SK-N-SH (cell line): ENCODE data around the gene PRKCB. TPM values are rescaled to one million over a fixed set of nuclear protein-coding genes. Genes with fewer than 3 reads are reported as not detected.

ENCODE experiments used
- CTCF ChIA-PET: fragments of 300-600, 350-600 bp; formaldehyde crosslinking; extraction: SDS; loops from one replicate; lab custom pipeline; 2021; lab: Yijun Ruan, JAX
- POLR2A ChIA-PET: fragments of 350-600 bp; sonication (Branson Sonifier 250); formaldehyde crosslinking; extraction: SDS; loops from one replicate; lab custom pipeline; 2020; ENCODE audit warnings: antibody characterized with exemption, inconsistent platforms; lab: Yijun Ruan, JAX
- DNase-seq: peaks from one replicate; pipeline ENCODE4 v3.0.0; 2012
- H2AFZ ChIP-seq: fragments of 200-600 bp; sonication (generic); 2 replicates; pipeline ENCODE4 v1.8.1; 2016; ENCODE audit warnings: antibody characterized with exemption, mild to moderate bottlenecking, low read depth
- H3F3A ChIP-seq: fragments of 200-600 bp; sonication (generic); replicated peaks from 2 replicates; pipeline ENCODE3; 2016; ENCODE audit warnings: antibody characterized with exemption, mild to moderate bottlenecking; ENCODE audit not compliant: insufficient read depth
- H3K27ac ChIP-seq, 2 experiments: fragments of 200-500 bp in 1 of 2; fragments of 200-600 bp in 1 of 2; sonication (Bioruptor generic) in 1 of 2; sonication (generic), shearing (Covaris generic) in 1 of 2; 2 replicates each; pipeline versions ENCODE4 v1.5.1 to v1.6.1; 2014 to 2016; ENCODE audit warnings: low read depth in 2 of 2, inconsistent platforms in 1 of 2, low read length in 1 of 2, mild to moderate bottlenecking in 1 of 2, mixed read lengths in 1 of 2
- H3K27me3 ChIP-seq: fragments of 200-600 bp; sonication (generic), shearing (Covaris generic); 2 replicates; pipeline ENCODE4 v1.6.1; 2016; ENCODE audit warnings: mixed run types; ENCODE audit not compliant: insufficient read depth
- H3K36me3 ChIP-seq, 2 experiments: fragments of 200-500 bp in 1 of 2; fragments of 200-600 bp in 1 of 2; sonication (Bioruptor generic) in 1 of 2; sonication (generic) in 1 of 2; replicated peaks in 1 of 2; 2 replicates each; pipeline versions ENCODE3 to v1.5.1; 2014 to 2016; ENCODE audit warnings: low read length in 1 of 2, mild to moderate bottlenecking in 1 of 2; ENCODE audit not compliant: insufficient read depth in 2 of 2, control insufficient read depth in 1 of 2
- H3K4me1 ChIP-seq, 2 experiments: fragments of 200-500 bp in 1 of 2; fragments of 200-600 bp in 1 of 2; sonication (Bioruptor generic) in 1 of 2; sonication (generic), shearing (Covaris generic) in 1 of 2; 2 replicates each; pipeline versions ENCODE4 v1.5.1 to v1.6.1; 2014 to 2016; ENCODE audit warnings: low read depth in 1 of 2, low read length in 1 of 2, mixed run types in 1 of 2; ENCODE audit not compliant: insufficient read depth in 2 of 2, control insufficient read depth in 1 of 2
- H3K4me2 ChIP-seq: fragments of 200-600 bp; sonication (generic), shearing (Covaris generic); 2 replicates; pipeline ENCODE4 v1.6.1; 2017; ENCODE audit warnings: mixed run types
- H3K4me3 ChIP-seq, 2 experiments: fragments of 200-500 bp in 1 of 2; fragments of 200-600 bp in 1 of 2; sonication (Bioruptor generic) in 1 of 2; sonication (generic), shearing (Covaris generic) in 1 of 2; 2 replicates each; pipeline versions ENCODE4 v1.5.1 to v1.8.1; 2014 to 2016; ENCODE audit warnings: low read depth in 2 of 2, inconsistent platforms in 1 of 2, low read length in 1 of 2, mild to moderate bottlenecking in 1 of 2, mixed read lengths in 1 of 2, moderate library complexity in 1 of 2
- H3K79me2 ChIP-seq: fragments of 200-600 bp; sonication (generic); 2 replicates; pipeline ENCODE4 v1.8.1; 2017; ENCODE audit warnings: mild to moderate bottlenecking; ENCODE audit not compliant: insufficient read depth
- H3K9ac ChIP-seq: fragments of 200-600 bp; sonication (generic); 2 replicates; pipeline ENCODE4 v1.6.1; 2017; ENCODE audit warnings: mixed run types
- H3K9me2 ChIP-seq: fragments of 200-600 bp; sonication (generic); 2 replicates; pipeline ENCODE4 v1.6.1; 2017; ENCODE audit warnings: mixed run types
- H3K9me3 ChIP-seq: fragments of 200-600 bp; sonication (generic); 2 replicates; pipeline ENCODE4 v1.6.1; 2017; ENCODE audit warnings: mixed run types, mild to moderate bottlenecking, moderate library complexity
- H4K20me1 ChIP-seq: fragments of 200-600 bp; sonication (generic); 2 replicates; pipeline ENCODE4 v1.6.1; 2017; ENCODE audit warnings: mild to moderate bottlenecking, mixed run types; ENCODE audit not compliant: insufficient read depth
- ELF1 ChIP-seq: IDR thresholded peaks from 2 replicates; pipeline ENCODE4 v1.4.0; 2012
- FOXJ3 ChIP-seq: sonication (generic); formaldehyde crosslinking; IDR thresholded peaks from 2 replicates; pipeline ENCODE4 v1.5.1; 2020; ENCODE audit warnings: mild to moderate bottlenecking, missing genetic modification reagents
- FOXM1 ChIP-seq: IDR thresholded peaks from 2 replicates; pipeline ENCODE4 v1.4.0; 2012; ENCODE audit warnings: low read depth, mild to moderate bottlenecking
- GATA2 ChIP-seq: sonication (generic); formaldehyde crosslinking; IDR thresholded peaks from 2 replicates; pipeline ENCODE4 v1.5.0; 2020; ENCODE audit warnings: mild to moderate bottlenecking, missing genetic modification reagents
- JUND ChIP-seq: IDR thresholded peaks from 2 replicates; pipeline ENCODE4 v1.4.0; 2012
- MXI1 ChIP-seq: IDR thresholded peaks from 2 replicates; pipeline ENCODE4 v1.6.1; 2012; ENCODE audit warnings: mild to moderate bottlenecking, low read depth, low read length, improper control_type of control experiment
- NFIC ChIP-seq: IDR thresholded peaks from 2 replicates; pipeline ENCODE4 v1.4.0; 2012; ENCODE audit warnings: borderline replicate concordance
- NRF1 ChIP-seq: IDR thresholded peaks from 2 replicates; pipeline ENCODE4 v1.6.1; 2012; ENCODE audit warnings: low read depth, mild to moderate bottlenecking, low read length
- POLR2AphosphoS5 ChIP-seq: IDR thresholded peaks from 2 replicates; pipeline ENCODE4 v1.6.1; 2012; ENCODE audit warnings: low read depth, low read length
- RCOR1 ChIP-seq: fragments of 150-350 bp; IDR thresholded peaks from 2 replicates; pipeline ENCODE4 v1.6.1; 2017; ENCODE audit warnings: antibody characterized with exemption, low read length
- SMC3 ChIP-seq: IDR thresholded peaks from 2 replicates; pipeline ENCODE4 v1.6.1; 2012; ENCODE audit warnings: low read depth, low read length, improper control_type of control experiment
- TCF12 ChIP-seq: IDR thresholded peaks from 2 replicates; pipeline ENCODE4 v1.4.0; 2012
- TEAD4 ChIP-seq: IDR thresholded peaks from 2 replicates; pipeline ENCODE4 v1.4.0; 2012; ENCODE audit warnings: mild to moderate bottlenecking, borderline replicate concordance; ENCODE audit not compliant: insufficient read depth
- WGBS: methylation state at CpG from one replicate; pipeline ENCODE4 v1.1.6; 2017; ENCODE audit warnings: low lambda C conversion rate; 5-methylcytosine and 5-hydroxymethylcytosine counted together
- polyA plus RNA-seq, 3 experiments: library from polyadenylated mRNA; depleted of rRNA; stranded (reverse); fragments of >200 nt; gene quantifications; 2 replicates each; pipeline ENCODE4 v1.2.3, GENCODE V29; 2012
- TF ChIP-seq, protein P1 (sequence below): IDR thresholded peaks from 2 replicates; pipeline ENCODE4 v1.4.0; 2012; ENCODE audit warnings: low read depth, borderline replicate concordance
- TF ChIP-seq, protein P2 (sequence below): IDR thresholded peaks from 2 replicates; pipeline ENCODE4 v1.4.0; 2012; ENCODE audit warnings: low read depth, borderline replicate concordance
- TF ChIP-seq, protein P3 (sequence below): IDR thresholded peaks from 2 replicates; pipeline ENCODE4 v1.6.1; 2012; ENCODE audit warnings: mild to moderate bottlenecking, low read depth, low read length, moderate library complexity
- TF ChIP-seq, protein P4 (sequence below): IDR thresholded peaks from 2 replicates; pipeline ENCODE4; 2012
- TF ChIP-seq, protein P5 (sequence below): IDR thresholded peaks from 2 replicates; pipeline ENCODE4 v1.4.0; 2012; ENCODE audit warnings: low read depth

Gene PRKCB
- polyA plus RNA-seq, 1 of the 3 experiments (the other 2 are of a cell fraction) = 0.12 TPM

DNA sequence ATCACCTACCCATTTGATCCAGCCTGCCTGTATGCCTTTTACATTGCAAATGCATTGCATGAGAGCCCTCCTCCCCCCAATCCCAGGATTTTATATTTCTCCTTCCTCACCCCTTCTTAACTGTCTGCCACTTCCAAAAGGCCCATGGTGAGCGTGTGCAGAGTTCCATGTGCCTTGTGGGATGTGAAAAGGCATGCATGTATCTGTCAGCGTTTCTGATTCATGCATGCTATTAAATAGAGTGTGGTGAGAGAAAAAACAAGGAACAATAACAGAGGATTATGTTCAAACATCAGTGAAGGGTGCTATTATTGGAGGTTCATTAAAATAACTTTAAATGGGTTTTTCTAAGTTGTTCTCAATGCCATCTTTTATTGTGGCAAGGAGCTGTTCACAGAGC lies 359.4 kb downstream of the PRKCB start:
- no peaks in the 10 kb centered on the region for H3F3A ChIP-seq
- H2AFZ ChIP-seq = no peak overlapping the region
- no peak overlapping the region for H3K9ac ChIP-seq
- no peak for TF ChIP-seq NRF1
- TF ChIP-seq, protein P1, sequence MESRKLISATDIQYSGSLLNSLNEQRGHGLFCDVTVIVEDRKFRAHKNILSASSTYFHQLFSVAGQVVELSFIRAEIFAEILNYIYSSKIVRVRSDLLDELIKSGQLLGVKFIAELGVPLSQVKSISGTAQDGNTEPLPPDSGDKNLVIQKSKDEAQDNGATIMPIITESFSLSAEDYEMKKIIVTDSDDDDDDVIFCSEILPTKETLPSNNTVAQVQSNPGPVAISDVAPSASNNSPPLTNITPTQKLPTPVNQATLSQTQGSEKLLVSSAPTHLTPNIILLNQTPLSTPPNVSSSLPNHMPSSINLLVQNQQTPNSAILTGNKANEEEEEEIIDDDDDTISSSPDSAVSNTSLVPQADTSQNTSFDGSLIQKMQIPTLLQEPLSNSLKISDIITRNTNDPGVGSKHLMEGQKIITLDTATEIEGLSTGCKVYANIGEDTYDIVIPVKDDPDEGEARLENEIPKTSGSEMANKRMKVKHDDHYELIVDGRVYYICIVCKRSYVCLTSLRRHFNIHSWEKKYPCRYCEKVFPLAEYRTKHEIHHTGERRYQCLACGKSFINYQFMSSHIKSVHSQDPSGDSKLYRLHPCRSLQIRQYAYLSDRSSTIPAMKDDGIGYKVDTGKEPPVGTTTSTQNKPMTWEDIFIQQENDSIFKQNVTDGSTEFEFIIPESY = no peak
- TF ChIP-seq MXI1 = no peak
- no peak for TF ChIP-seq TCF12
- no peak for TF ChIP-seq FOXJ3
- TF ChIP-seq, protein P2, sequence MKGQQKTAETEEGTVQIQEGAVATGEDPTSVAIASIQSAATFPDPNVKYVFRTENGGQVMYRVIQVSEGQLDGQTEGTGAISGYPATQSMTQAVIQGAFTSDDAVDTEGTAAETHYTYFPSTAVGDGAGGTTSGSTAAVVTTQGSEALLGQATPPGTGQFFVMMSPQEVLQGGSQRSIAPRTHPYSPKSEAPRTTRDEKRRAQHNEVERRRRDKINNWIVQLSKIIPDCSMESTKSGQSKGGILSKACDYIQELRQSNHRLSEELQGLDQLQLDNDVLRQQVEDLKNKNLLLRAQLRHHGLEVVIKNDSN = no peak
- TF ChIP-seq RCOR1 = no peak
- TF ChIP-seq ELF1 = no peak
- TF ChIP-seq, protein P3, sequence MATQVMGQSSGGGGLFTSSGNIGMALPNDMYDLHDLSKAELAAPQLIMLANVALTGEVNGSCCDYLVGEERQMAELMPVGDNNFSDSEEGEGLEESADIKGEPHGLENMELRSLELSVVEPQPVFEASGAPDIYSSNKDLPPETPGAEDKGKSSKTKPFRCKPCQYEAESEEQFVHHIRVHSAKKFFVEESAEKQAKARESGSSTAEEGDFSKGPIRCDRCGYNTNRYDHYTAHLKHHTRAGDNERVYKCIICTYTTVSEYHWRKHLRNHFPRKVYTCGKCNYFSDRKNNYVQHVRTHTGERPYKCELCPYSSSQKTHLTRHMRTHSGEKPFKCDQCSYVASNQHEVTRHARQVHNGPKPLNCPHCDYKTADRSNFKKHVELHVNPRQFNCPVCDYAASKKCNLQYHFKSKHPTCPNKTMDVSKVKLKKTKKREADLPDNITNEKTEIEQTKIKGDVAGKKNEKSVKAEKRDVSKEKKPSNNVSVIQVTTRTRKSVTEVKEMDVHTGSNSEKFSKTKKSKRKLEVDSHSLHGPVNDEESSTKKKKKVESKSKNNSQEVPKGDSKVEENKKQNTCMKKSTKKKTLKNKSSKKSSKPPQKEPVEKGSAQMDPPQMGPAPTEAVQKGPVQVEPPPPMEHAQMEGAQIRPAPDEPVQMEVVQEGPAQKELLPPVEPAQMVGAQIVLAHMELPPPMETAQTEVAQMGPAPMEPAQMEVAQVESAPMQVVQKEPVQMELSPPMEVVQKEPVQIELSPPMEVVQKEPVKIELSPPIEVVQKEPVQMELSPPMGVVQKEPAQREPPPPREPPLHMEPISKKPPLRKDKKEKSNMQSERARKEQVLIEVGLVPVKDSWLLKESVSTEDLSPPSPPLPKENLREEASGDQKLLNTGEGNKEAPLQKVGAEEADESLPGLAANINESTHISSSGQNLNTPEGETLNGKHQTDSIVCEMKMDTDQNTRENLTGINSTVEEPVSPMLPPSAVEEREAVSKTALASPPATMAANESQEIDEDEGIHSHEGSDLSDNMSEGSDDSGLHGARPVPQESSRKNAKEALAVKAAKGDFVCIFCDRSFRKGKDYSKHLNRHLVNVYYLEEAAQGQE = no peak
- no peak for TF ChIP-seq POLR2AphosphoS5
- no peak for TF ChIP-seq NFIC
- no peak for TF ChIP-seq SMC3
- TF ChIP-seq, protein P4, sequence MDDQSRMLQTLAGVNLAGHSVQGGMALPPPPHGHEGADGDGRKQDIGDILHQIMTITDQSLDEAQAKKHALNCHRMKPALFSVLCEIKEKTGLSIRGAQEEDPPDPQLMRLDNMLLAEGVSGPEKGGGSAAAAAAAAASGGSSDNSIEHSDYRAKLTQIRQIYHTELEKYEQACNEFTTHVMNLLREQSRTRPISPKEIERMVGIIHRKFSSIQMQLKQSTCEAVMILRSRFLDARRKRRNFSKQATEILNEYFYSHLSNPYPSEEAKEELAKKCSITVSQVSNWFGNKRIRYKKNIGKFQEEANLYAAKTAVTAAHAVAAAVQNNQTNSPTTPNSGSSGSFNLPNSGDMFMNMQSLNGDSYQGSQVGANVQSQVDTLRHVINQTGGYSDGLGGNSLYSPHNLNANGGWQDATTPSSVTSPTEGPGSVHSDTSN = no peak
- no peak for TF ChIP-seq JUND
- TF ChIP-seq TEAD4 = no peak
- TF ChIP-seq GATA2 = no peak
- TF ChIP-seq, protein P5, sequence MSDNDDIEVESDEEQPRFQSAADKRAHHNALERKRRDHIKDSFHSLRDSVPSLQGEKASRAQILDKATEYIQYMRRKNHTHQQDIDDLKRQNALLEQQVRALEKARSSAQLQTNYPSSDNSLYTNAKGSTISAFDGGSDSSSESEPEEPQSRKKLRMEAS = no peak
- TF ChIP-seq FOXM1 = no peak
- no peak overlapping the region for H3K4me3 ChIP-seq
- H3K4me2 ChIP-seq = no peak overlapping the region
- H4K20me1 ChIP-seq = no peaks in the 10 kb centered on the region
- no peaks in the 10 kb centered on the region for H3K9me3 ChIP-seq
- no peaks in the 10 kb centered on the region for H3K9me2 ChIP-seq
- H3K4me1 ChIP-seq = no peaks in the 10 kb centered on the region
- DNase-seq = no peak
- no peaks in the 10 kb centered on the region for H3K36me3 ChIP-seq
- H3K79me2 ChIP-seq = no peaks in the 10 kb centered on the region
- H3K27me3 ChIP-seq = no peaks in the 10 kb centered on the region
- ChIA-PET CTCF (interaction anchor here (0.6 kb wide), 2 partner anchors 143 to 319 kb away, joined by 3 read pairs; no protein-coding TSS in a partner anchor), POLR2A (no interaction called here)
- H3K27ac ChIP-seq = no peak overlapping the region
- WGBS = 2% methylated on average over 2 of the region's 2 CpGs
